Skin epidermis (tissue), 12 donors: Measurements from ENCODE around the gene THAP3.

Experiments
- H3K27ac ChIP-seq, 21 experiments: fragments of 200-600 bp; sonication (generic) in 11 of 21; one replicate each; pipeline ENCODE4 v1.5.0; 2020; ENCODE audit warnings: mild to moderate bottlenecking in 3 of 21, inconsistent platforms in 2 of 21, moderate library complexity in 2 of 21
- H3K4me3 ChIP-seq, 7 experiments: fragments of 200-600 bp; sonication (generic) in 2 of 7; one replicate each; pipeline ENCODE4 v1.5.0; 2020; ENCODE audit warnings: inconsistent platforms in 2 of 7, mild to moderate bottlenecking in 2 of 7, moderate library complexity in 1 of 7

THAP3 gene

GRCh38 chr1:6588893-6589520, 35.7 kb upstream of the THAP3 start:
- peak overlapping the region in 5 of 21 experiments; percentile 10 to 37 (median 24) for H3K27ac ChIP-seq
- no peak overlapping the region for H3K4me3 ChIP-seq

GRCh38 chr1:6590046-6590445, 34.6 kb upstream of the THAP3 start:
- Histone ChIP-seq H3K27ac (no peak overlapping the region), H3K4me3 (no peak overlapping the region)

DNA sequence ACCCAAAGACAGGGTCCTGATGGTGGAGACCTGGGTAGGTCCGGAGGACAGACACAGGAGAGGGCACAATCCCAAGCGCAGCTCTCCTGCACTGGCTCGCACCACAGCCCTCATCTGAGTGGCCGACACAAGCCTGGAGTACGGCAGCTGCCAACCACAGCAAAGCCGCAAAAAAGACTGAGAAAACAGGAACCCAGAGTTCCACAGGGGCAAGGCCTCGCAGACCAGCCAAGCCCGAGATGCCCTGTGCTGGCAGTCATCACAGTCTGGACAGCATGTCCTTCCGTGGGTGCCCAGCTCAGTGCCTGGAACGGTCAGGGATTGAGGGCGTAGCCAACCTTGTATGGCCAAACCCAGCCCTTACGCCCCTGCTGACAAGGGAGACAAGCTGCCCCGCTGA, 33.4 kb upstream of the THAP3 start:
- H3K27ac ChIP-seq = peak overlapping the region in 1 of 21 experiments; percentile 20
- no peak overlapping the region for H3K4me3 ChIP-seq

GRCh38 chr1:6591644-6592043, 33.0 kb upstream of the THAP3 start:
- Histone ChIP-seq H3K27ac (peak overlapping the region in 1 of 21 experiments; percentile 20), H3K4me3 (no peak overlapping the region)

GRCh38 chr1:6592441-6592840, 32.2 kb upstream of the THAP3 start:
- no peak overlapping the region for H3K27ac ChIP-seq
- no peak overlapping the region for H3K4me3 ChIP-seq

DNA sequence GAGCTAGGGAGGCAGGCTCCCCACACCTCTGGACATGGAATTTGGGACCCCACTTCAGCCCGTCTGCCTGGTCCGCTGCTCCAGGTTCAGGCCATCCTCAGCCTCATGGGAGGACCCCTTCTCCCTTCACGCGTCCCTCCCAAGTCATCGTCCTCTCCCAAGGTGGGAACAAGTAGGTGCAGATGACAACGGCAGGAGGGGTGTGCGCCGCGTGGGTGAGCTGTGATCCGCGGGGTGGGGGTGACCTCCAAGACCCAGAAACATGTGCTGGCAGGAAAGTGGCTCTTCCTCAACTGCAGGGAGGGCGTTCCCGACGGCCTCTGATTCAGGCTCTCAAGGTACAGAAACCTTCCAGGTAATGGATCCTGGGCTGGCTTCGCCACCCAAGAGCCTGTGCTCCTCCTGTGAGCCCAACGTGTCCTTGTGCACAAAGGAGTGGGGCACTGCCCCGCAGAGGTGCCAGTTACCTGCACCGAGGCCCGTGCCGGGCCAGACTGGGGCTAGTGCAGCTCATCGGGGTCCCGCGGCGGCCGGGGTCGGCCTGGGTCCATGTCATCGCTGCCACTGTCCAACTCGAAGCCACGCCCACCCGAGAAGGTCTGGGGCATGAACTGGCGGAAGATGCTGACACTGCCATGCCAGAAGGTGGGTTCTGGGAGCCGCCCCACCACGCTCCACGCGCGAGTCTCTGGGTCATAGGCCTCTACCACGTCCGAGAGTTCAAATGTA, 31.6 kb upstream of the THAP3 start:
- Histone ChIP-seq H3K4me3 (no peak overlapping the region), H3K27ac (no peak overlapping the region)

DNA sequence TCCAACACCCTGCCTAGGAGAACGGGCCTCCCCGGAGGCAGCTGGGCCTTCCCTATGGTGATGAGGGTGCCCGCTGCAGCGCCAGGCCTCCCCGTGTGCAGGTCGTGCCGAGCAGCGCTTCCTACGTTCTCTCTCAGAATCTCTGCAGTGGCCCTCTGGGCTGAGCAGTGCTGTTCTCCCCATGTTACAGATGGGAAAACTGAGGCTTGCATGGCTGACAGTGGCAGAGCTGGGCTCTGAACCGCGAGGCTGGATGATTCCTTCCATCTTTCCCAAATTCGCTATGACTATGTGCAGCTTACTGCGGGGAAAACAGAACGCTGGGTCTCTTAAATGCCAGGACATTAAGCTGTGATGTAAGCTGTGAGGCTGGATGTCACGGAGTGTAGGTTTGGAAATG, 30.9 kb upstream of the THAP3 start:
- H3K4me3 ChIP-seq = no peak overlapping the region
- no peak overlapping the region for H3K27ac ChIP-seq

GRCh38 chr1:6594977-6595740, 29.5 kb upstream of the THAP3 start:
- Histone ChIP-seq H3K27ac (peak overlapping the region in 1 of 21 experiments; percentile 10), H3K4me3 (no peak overlapping the region)

DNA sequence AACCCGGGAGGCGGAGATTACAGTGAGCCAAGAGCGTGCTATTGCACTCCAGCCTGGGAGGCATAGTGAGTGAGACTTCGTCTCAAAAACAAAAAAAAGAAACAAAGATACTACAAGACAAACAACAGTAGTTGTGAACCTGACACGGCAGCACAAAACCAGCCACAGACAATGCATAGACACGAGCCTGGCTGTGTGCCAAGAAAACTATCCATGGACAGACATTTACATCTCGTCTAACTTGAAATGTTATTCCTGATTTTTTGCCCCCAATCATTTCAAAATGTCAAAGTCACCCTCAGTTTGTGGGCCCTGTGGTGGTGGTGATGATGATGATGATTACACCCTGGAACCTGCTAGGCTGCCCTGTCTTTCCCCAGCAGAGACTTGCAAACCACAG, 28.3 kb upstream of the THAP3 start:
- peak overlapping the region in 1 of 21 experiments; percentile 14 for H3K27ac ChIP-seq
- no peak overlapping the region for H3K4me3 ChIP-seq

- Histone ChIP-seq H3K27ac (peak overlapping the region in 3 of 21 experiments; percentile 14 to 39 (median 18)), H3K4me3 (no peak overlapping the region)
Observed at GRCh38 chr1:6596886-6597776, 27.5 kb upstream of the THAP3 start.

DNA sequence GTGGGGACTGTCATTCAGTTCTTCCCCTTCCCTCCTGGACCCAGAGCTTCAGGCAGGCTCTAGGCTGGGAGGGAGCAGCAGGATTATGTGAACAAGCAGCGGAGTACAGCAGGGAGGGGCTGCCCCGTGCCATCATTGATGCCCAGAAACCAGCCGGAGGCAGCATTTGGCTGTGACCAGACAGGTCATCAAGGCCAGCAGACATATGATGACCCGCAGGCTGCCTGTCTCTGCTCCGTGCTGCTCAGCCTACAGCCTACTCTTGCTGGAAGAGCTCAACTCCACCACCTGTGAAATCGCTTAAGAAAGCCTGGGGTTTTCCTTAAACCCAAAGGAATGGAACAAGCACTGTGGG, 26.9 kb upstream of the THAP3 start:
- peak overlapping the region in 9 of 21 experiments; percentile 14 to 99 (median 54) for H3K27ac ChIP-seq

DNA sequence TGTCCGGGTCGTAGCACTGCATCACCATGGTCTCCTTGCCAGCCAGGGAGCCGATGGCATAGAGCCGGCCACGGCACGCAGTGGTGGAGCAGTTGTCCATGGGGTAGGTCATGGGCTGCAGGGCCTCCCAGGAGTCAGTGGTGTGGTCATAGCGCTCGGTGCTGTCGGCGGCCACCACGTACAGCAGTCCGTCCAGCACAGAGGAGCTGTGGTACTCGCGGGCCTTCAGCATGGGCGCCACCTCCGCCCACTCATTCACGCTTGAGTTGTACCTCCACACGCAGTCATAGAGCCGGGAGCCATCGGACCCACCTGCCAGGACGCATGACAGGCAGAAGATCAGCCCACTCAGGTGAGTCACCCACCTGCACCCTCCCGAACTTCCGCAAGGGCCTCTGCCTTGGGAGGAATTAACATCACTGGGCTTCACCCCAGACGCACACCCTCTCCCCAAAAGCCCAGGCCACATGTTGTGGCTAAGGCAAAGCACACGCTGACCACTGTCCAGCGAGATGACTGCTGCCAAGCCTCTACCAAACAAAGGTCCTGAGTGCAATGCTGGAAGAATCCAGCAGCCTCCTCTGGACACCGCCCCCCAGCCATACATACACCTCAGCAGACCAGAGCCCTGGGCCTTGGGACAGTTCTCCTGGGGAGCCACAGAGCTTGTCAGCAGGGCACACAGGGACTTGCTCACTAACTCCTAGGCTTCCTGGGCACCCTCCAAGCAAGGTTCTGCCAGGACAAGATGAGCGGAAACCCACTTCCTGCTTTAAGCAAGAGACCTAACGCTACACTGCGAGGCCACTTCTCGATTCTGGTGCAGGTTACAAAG, 25.3 kb upstream of the THAP3 start:
- Histone ChIP-seq H3K4me3 (peak overlapping the region; percentile 70 to 98 (median 88)), H3K27ac (peak overlapping the region in 20 of 21 experiments; percentile 54 to 99 (median 98))

More for the DNA sequence above, 26.9 kb upstream of the THAP3 start:
- peak overlapping the region in 1 of 7 experiments; percentile 98 for H3K4me3 ChIP-seq

DNA sequence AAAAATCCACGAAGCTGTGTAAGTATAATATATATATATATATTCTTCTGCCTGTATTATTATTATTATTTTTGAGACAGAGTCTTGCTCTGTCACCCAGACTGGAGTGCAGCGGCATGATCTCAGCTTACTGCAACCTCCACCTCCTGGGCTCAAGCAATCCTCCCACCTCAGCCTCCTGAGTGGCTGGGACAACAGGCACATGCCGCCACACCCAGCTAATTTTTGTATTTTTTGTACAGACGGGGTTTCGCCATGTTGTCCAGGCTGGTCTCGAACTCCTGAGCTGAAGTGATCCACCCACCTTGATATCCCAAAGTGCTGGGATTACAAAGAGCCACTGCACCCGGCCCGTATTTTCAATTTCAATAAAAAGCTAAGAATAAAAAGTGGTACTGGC, 24.7 kb upstream of the THAP3 start:
- peak overlapping the region in 20 of 21 experiments; percentile 55 to 99 (median 98) for H3K27ac ChIP-seq
- H3K4me3 ChIP-seq = peak overlapping the region; percentile 70 to 98 (median 88)

- peak overlapping the region in 20 of 21 experiments; percentile 55 to 99 (median 98) for H3K27ac ChIP-seq
- H3K4me3 ChIP-seq = peak overlapping the region; percentile 70 to 98 (median 88)
Observed at GRCh38 chr1:6600410-6601048, 24.1 kb upstream of the THAP3 start.

- Histone ChIP-seq H3K4me3 (peak overlapping the region; percentile 70 to 98 (median 88)), H3K27ac (peak overlapping the region; percentile 86 to 99 (median 98))
Observed at GRCh38 chr1:6601049-6601922, 23.4 kb upstream of the THAP3 start.

- Histone ChIP-seq H3K27ac (peak overlapping the region; percentile 86 to 99 (median 98)), H3K4me3 (peak overlapping the region; percentile 70 to 98 (median 88))
Observed at GRCh38 chr1:6601923-6602668, 22.6 kb upstream of the THAP3 start.
